GM21515 (cell line): ENCODE results near the gene C4B.

ENCODE experiments used
- ATAC-seq: cut with Tn5 transposase; IDR thresholded peaks from one replicate; pipeline ENCODE4 v1.9.1; 2021; ENCODE audit not compliant: unreplicated experiment

The C4B gene

DNA sequence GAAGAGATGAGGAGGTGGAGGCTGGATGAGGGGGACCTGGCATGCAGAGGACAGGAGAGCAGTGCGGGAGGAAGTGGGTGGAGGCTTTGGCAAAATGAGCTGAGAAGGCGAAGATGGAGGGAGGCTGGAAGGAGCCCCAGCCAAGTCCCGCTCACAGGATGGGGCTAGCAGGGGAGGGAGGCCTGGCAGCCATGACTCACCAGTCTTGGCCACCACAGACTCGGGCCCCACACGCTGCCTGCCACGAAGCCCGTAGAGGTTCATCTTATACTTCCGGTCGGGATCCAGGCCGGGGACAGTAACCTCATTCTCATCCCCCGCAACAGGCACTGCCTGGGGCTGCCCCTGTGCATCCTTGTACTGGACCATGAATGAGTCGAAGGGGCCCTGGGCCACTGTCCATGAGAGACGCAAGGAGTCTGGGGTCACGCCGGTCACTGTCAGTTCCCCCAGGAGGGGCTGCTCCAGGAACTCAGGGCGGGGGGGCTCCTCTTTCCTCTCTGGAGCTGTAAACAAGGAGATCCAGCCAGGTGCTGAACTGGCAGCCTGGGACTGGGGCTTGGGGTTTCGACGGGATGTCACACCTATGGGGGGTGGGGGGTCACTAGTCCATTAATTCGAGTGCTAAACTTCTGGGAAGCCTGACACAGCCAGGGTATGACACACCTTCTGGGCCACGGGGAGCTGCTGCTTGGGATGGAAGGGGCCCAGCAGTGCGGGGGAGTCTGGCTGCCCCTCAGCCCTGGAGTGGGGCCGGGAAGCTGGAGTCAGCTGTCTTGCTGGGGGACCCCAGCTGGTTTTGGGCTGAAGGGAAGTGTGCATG is 66.8 kb downstream of the C4B start:
- no peak for ATAC-seq

DNA sequence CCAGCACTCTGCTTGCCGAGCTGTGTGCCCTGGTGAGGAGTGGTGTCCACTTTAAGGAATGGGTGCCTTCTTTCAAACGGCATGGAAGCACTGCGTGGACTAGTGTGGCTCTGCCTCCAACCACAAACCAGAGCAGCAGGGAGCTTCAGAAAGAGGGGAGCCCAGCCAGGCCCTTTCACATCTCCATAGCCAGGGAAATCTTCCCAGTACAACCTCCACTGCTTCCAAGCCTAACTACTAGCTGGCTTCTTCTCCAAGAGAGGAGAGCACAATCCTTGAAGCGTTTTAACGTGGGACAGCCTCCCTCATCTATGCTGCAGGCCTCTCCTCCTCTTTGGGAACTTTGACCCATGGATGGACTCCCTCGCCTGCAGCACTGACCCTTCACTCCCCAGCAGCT is 67.9 kb downstream of the C4B start:
- ATAC-seq = no peak

DNA sequence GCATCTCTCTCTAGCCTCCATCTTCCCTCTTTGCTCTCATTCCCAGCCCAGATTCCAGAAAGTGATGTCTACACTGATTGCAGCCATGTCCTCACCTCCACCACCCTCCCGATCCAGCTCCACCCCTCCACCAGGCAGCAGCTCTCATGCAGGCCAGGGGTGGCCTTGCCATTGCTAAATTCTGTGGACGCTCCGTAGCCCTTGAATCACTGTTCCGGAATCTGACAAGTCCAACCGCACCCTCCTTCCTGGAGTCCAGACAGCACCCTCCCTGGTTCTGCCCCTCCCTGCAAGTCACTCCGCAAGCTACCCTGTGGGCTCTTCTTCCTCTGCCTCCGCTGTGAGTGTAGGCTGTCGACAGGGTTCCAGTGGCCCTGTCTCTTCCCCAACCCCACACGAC is 68.3 kb downstream of the C4B start:
- no peak for ATAC-seq

DNA sequence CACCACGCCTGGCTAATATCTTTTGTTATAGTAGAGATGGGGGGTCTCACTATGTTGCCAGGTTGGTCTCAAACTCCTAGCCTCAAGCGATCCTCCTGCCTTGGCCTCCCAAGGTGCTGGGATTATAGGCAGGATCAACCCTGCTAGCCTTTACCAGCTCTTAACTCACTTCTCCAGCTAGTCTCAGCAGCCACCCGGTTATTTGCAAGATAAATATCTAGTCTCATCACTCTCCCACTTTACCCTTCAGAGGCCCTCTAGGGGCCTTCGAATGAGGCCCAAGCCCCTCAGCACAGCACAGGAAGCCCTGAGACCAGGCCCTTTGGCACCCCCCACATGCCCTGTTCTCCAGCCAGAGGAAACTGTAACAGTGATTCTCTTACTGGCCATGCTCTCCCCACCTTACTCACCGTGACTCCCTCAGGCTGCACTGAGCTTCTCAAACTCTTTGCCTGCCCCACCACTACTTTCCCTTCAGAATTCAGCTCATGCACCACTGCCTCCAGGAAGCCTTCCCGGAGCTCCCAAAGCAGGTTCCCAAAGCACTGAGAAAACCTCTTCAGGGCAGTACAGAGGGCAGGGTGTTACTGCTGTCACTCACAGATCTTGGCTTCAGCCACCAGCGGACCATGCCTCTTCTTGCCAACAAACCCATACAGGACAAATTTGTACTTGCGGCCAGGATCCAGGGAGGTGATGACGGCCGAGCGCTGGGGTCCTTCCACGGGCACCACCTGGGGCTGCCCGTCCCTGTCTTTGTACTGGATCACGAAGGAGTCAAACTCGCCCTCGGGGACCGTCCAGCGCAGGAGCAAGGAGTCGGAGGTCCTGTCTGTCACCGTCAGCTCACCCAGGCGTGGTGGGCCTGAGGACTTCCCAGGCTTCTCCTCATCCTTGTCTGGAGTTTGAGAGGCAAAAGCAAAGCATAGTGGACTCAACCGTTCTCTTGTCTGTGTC is 69.5 kb downstream of the C4B start:
- ATAC-seq = no peak

DNA sequence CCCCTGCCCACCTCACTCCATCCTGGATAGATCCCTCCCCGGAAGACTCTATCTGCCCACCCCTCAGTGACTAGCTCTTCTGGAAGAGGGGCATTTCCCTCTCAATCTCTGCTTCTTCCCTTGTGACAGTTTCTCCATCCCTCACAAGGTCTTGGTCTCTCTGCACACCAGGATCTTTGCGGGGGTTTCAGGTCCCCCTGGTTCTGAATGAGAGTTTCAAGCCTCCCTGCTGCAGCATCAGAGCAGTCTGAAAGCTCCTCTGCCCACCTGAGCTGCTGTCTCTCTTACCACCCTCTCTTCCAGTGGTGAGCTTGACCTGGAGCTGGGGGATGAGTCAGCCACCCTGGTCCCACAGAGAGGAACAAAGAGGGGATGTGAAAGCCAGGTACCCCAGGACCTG is 70.2 kb downstream of the C4B start:
- no peak for ATAC-seq
